AG20443 (cell line): ENCODE data around the gene THG1L.
"Not testable (repeated sequence)": the region's sequence is repeated elsewhere in the genome, so short reads cannot be mapped to it uniquely, and the experiment has no call there.

Experiments used
- DNase-seq: peaks from one replicate; pipeline ENCODE4 v3.0.0; 2012; ENCODE audit warnings: low spot score, mixed read lengths

THG1L gene

GRCh38 chr5:157731272-157732129, at the start of gene THG1L:
Gene THG1L, plus strand, starts transcription at chr5:157731420. Its CDS starts 21 bp downstream, at chr5:157731441.
- DNase-seq: peak; percentile 99

GRCh38 chr5:157682257-157682656, 49.0 kb upstream of the THG1L start:
- no peak for DNase-seq

GRCh38 chr5:157686276-157687197, 44.7 kb upstream of the THG1L start:
- DNase-seq: not testable (repeated sequence)

- DNase-seq: no peak
These were observed 44.0 kb upstream of the THG1L start for GRCh38 chr5:157687198-157687554.

GRCh38 chr5:157689942-157690689, 41.1 kb upstream of the THG1L start:
- peak; percentile 47 for DNase-seq

GRCh38 chr5:157690690-157691433, 40.4 kb upstream of the THG1L start:
- DNase-seq: no peak

GRCh38 chr5:157693816-157694215, 37.4 kb upstream of the THG1L start:
- not testable (repeated sequence) for DNase-seq

GRCh38 chr5:157696154-157696553, 35.1 kb upstream of the THG1L start:
- DNase-seq: not testable (repeated sequence)

- DNase-seq: not testable (repeated sequence)
These were observed 32.5 kb upstream of the THG1L start for GRCh38 chr5:157698674-157699073.

GRCh38 chr5:157703736-157704135, 27.5 kb upstream of the THG1L start:
- DNase-seq: no peak

GRCh38 chr5:157708866-157709265, 22.4 kb upstream of the THG1L start:
- DNase-seq: no peak

- DNase-seq: no peak
These were observed 21.9 kb upstream of the THG1L start for GRCh38 chr5:157709346-157709745.

GRCh38 chr5:157710431-157710830, 20.8 kb upstream of the THG1L start:
- no peak for DNase-seq

GRCh38 chr5:157710882-157711281, 20.3 kb upstream of the THG1L start:
- DNase-seq: peak; percentile 60

- no peak for DNase-seq
These were observed 17.2 kb upstream of the THG1L start for GRCh38 chr5:157713830-157714595.

GRCh38 chr5:157714596-157714864, 16.7 kb upstream of the THG1L start:
- no peak for DNase-seq

- peak; percentile 67 for DNase-seq
These were observed 12.7 kb upstream of the THG1L start for GRCh38 chr5:157718519-157718918.

- DNase-seq: no peak
These were observed 12.0 kb upstream of the THG1L start for GRCh38 chr5:157719245-157719644.

- DNase-seq: no peak
These were observed 10.1 kb upstream of the THG1L start for GRCh38 chr5:157721159-157721558.

- DNase-seq: not testable (repeated sequence)
These were observed 8.3 kb upstream of the THG1L start for GRCh38 chr5:157722895-157723294.

- DNase-seq: not testable (repeated sequence)
These were observed 4.6 kb upstream of the THG1L start for GRCh38 chr5:157726607-157727006.
